PFSK-1 (cell line): ENCODE measurements around the gene IZUMO1.

Source experiments
- FOXP2 ChIP-seq: optimal IDR thresholded peaks from 2 replicates; pipeline ENCODE3; 2011; ENCODE audit warnings: borderline replicate concordance, control low read depth, inconsistent platforms; ENCODE audit not compliant: insufficient read depth; ENCODE audit errors: extremely low read length, extremely low read depth
- POLR2AphosphoS5 ChIP-seq: IDR thresholded peaks from 2 replicates; pipeline ENCODE4 v1.6.1; 2012; ENCODE audit warnings: low read depth, mild to moderate bottlenecking, control low read depth, low read length, moderate library complexity
- SIN3A ChIP-seq: IDR thresholded peaks from 2 replicates; pipeline ENCODE4 v1.6.1; 2012; ENCODE audit warnings: mild to moderate bottlenecking, low read length, moderate library complexity, borderline replicate concordance; ENCODE audit not compliant: insufficient read depth
- TAF1 ChIP-seq: IDR thresholded peaks from 2 replicates; pipeline ENCODE4 v1.6.1; 2012; ENCODE audit warnings: low read length, control low read depth, borderline replicate concordance; ENCODE audit not compliant: insufficient read depth

GRCh38 chr19:48777720-48778119 lies 31.0 kb upstream of the IZUMO1 start:
- no peak for TF ChIP-seq POLR2AphosphoS5
- TF ChIP-seq TAF1: no peak
- TF ChIP-seq SIN3A: no peak
- TF ChIP-seq FOXP2: no peak
